A673 (cell line): ENCODE results near the gene RRM2. TPM values are rescaled to one million over a fixed set of nuclear protein-coding genes. Genes with fewer than 3 reads are reported as not detected.

Experiments
- BruUV-seq: library from RNA; stranded (reverse); fragments of 400-500 nt; replicated peaks from 2 replicates; lab custom pipeline; 2021; lab: Mats Ljungman, UMichigan
- CTCF ChIA-PET: fragments of 300-600 bp; sonication (Branson Sonifier 250); formaldehyde crosslinking; loops from one replicate; lab custom pipeline; 2022; ENCODE audit warnings: antibody characterized with exemption; lab: Charles Lee
- POLR2A ChIA-PET: fragments of 300-600 bp; sonication (Branson Sonifier 250); formaldehyde crosslinking; loops from one replicate; lab custom pipeline; 2022; ENCODE audit warnings: antibody characterized with exemption; ENCODE audit not compliant: low non-redundant PET; lab: Charles Lee
- DNase-seq: peaks from one replicate; pipeline ENCODE4 v3.0.0-alpha.2; 2015; ENCODE audit warnings: low spot score
- H3K27ac ChIP-seq: fragments of 200-600 bp; sonication (generic); 2 replicates; pipeline ENCODE4 v1.5.1; 2016; ENCODE audit warnings: mixed run types, low read depth, mild to moderate bottlenecking, mixed read lengths, antibody characterized with exemption, low read length; ENCODE audit not compliant: poor library complexity, severe bottlenecking
- H3K27me3 ChIP-seq: fragments of 200-600 bp; sonication (generic); replicated peaks from 2 replicates; pipeline ENCODE4 v1.6.1; 2017; ENCODE audit warnings: mixed run types, low read depth, mild to moderate bottlenecking, mixed read lengths, antibody characterized with exemption, low read length; ENCODE audit not compliant: insufficient read depth, poor library complexity
- H3K36me3 ChIP-seq: fragments of 200-600 bp; sonication (generic); 2 replicates; pipeline ENCODE4 v1.6.1; 2016; ENCODE audit warnings: mixed run types, mild to moderate bottlenecking, mixed read lengths, antibody characterized with exemption, low read length; ENCODE audit not compliant: insufficient read depth, poor library complexity, severe bottlenecking
- H3K4me1 ChIP-seq: fragments of 200-600 bp; sonication (generic); 2 replicates; pipeline ENCODE4 v1.6.1; 2017; ENCODE audit warnings: mixed run types, mild to moderate bottlenecking, mixed read lengths, antibody characterized with exemption, low read length; ENCODE audit not compliant: insufficient read depth, poor library complexity, severe bottlenecking
- H3K4me3 ChIP-seq: fragments of 200-600 bp; sonication (generic); 2 replicates; pipeline ENCODE4 v1.5.1; 2016; ENCODE audit warnings: low read depth, mixed run types, mild to moderate bottlenecking, mixed read lengths, low read length; ENCODE audit not compliant: poor library complexity, severe bottlenecking
- H3K9me3 ChIP-seq: fragments of 200-600 bp; sonication (generic); 2 replicates; pipeline ENCODE4 v1.6.1; 2016; ENCODE audit warnings: mixed run types, low read depth, mild to moderate bottlenecking, mixed read lengths, antibody characterized with exemption, low read length; ENCODE audit not compliant: poor library complexity, severe bottlenecking
- EZH2 ChIP-seq: fragments of 200-600 bp; sonication (generic); IDR thresholded peaks from 2 replicates; pipeline ENCODE4 v1.6.1; 2017; ENCODE audit warnings: borderline replicate concordance, low read depth, mild to moderate bottlenecking, mixed read lengths, antibody characterized with exemption, low read length; ENCODE audit not compliant: poor library complexity, severe bottlenecking
- intact Hi-C: fragments of 100-400 bp; cut with micrococcal nuclease; formaldehyde crosslinking; loops from one replicate; pipeline ENCODE4 v1.10.0; 2022; ENCODE audit not compliant: unreplicated experiment
- total RNA-seq: library from RNA; stranded (reverse); gene quantifications from 2 replicates; pipeline ENCODE4 v1.2.3, GENCODE V29; 2021
- TF ChIP-seq, protein P1 (sequence below): fragments of 300-800, 200-600 bp; sonication (generic); conservative IDR thresholded peaks from 2 replicates; pipeline ENCODE4 v1.5.1; 2017; ENCODE audit warnings: low read depth, mild to moderate bottlenecking, antibody characterized with exemption, low read length, moderate library complexity, mixed read lengths

Gene RRM2
- total RNA-seq, 1 experiment from 2014 or later = 486 TPM

DNA sequence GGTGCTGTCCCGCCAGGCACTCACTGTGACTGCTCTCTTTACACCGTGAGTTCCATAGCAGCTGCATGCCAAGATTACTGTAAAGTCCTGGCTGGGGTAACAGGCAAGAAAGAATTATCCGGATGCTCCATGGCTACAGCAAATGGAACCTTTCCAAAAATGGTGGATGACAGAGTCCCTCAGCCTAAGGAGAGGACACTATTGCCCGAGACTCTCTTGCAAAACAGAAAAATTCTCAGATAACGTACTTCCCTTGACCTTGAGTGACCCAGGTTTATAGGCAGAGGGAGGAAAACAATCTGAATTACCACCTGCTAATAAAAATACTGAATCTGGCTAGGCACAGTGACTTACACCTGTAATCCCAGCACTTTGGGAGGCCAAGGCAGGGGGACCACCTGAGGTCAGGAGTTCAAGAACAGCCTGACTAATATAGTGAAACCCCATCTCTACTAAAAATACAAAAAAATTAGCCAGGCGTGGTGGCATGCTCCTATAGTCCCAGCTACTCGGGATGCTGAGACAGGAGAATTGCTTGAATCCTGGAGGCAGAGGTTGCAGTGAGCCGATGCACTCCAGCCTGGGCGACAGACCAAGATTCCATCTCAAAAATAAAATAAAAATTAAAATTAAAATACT lies 46.8 kb upstream of the RRM2 start:
- Histone ChIP-seq H3K27me3 (peaks cover 54% of the 10 kb centered on the region), H3K27ac (no peak overlapping the region), H3K4me1 (peaks cover 6% of the 10 kb centered on the region), H3K9me3 (no peaks in the 10 kb centered on the region), H3K4me3 (no peak overlapping the region), H3K36me3 (no peaks in the 10 kb centered on the region)
- TF ChIP-seq, protein P1, sequence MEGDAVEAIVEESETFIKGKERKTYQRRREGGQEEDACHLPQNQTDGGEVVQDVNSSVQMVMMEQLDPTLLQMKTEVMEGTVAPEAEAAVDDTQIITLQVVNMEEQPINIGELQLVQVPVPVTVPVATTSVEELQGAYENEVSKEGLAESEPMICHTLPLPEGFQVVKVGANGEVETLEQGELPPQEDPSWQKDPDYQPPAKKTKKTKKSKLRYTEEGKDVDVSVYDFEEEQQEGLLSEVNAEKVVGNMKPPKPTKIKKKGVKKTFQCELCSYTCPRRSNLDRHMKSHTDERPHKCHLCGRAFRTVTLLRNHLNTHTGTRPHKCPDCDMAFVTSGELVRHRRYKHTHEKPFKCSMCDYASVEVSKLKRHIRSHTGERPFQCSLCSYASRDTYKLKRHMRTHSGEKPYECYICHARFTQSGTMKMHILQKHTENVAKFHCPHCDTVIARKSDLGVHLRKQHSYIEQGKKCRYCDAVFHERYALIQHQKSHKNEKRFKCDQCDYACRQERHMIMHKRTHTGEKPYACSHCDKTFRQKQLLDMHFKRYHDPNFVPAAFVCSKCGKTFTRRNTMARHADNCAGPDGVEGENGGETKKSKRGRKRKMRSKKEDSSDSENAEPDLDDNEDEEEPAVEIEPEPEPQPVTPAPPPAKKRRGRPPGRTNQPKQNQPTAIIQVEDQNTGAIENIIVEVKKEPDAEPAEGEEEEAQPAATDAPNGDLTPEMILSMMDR = no peak
- no peak for TF ChIP-seq EZH2
- no TSS peak for BruUV-seq
- intact Hi-C loops = loop anchor here (10.0 kb wide), 1 partner anchor 589 kb away; no protein-coding TSS in a partner anchor
- ChIA-PET CTCF (interaction anchor here (0.6 kb wide), 1 partner anchor 359 kb away, joined by 3 read pairs; no protein-coding TSS in a partner anchor), POLR2A (interaction anchor here (0.6 kb wide), 1 partner anchor 49 kb away, joined by 4 read pairs; no protein-coding TSS in a partner anchor)
- no peak for DNase-seq

- no TSS peak for BruUV-seq
- ChIA-PET POLR2A (no interaction called here), CTCF (no interaction called here)
- DNase-seq = no peak
- no peak overlapping the region for H3K4me3 ChIP-seq
- intact Hi-C loops = loop anchor here (10.0 kb wide), 1 partner anchor 588 kb away; no protein-coding TSS in a partner anchor
- no peak overlapping the region for H3K27ac ChIP-seq
- H3K27me3 ChIP-seq = peaks cover 62% of the 10 kb centered on the region
- peaks cover 9% of the 10 kb centered on the region for H3K4me1 ChIP-seq
- H3K36me3 ChIP-seq = no peaks in the 10 kb centered on the region
- TF ChIP-seq, protein P1 = no peak
- no peak for TF ChIP-seq EZH2
- no peaks in the 10 kb centered on the region for H3K9me3 ChIP-seq
These were observed 46.0 kb upstream of the RRM2 start for GRCh38 chr2:10076511-10076910.

DNA sequence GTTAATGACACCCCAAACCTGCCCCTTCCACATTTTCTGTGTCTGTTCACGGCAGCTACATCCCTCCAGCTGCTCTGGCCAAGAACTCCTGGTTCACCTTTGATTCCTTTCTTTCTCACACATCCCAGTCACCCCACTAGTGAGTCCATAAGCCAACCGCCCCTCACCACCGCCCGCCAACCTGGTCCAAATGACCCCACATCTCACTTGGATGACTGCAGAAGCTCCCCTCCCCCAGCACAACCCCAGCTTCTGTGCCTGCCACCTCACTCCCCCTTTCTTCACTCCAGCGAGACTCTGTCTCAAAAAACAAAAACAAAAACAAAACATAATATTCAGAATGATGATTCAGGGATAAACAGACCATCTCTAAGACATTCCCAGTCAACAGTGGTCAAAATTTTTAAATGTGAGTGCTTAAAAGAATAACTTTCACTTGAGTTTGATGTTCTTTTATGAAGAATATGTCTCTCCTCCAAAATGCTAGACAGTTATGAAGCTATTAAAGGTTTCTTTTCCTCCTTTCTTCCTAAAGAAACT lies 45.5 kb upstream of the RRM2 start:
- CTCF ChIA-PET = interaction anchor here (0.6 kb wide), 1 partner anchor 134 kb away, joined by 3 read pairs; no protein-coding TSS in a partner anchor
- Histone ChIP-seq H3K27me3 (peaks cover 68% of the 10 kb centered on the region), H3K27ac (no peak overlapping the region), H3K9me3 (no peaks in the 10 kb centered on the region), H3K4me1 (peaks cover 9% of the 10 kb centered on the region), H3K36me3 (no peaks in the 10 kb centered on the region), H3K4me3 (no peak overlapping the region)
- no peak for DNase-seq
- no TSS peak for BruUV-seq
- intact Hi-C loops = loop anchor here (10.0 kb wide), 1 partner anchor 588 kb away; no protein-coding TSS in a partner anchor
- POLR2A ChIA-PET = no interaction called here
- no peak for TF ChIP-seq EZH2
- TF ChIP-seq, protein P1 = no peak
